Lower lobe of right lung (tissue), 2 donors: Measurements from ENCODE around the gene TEX52. TPM values are rescaled to one million over a fixed set of nuclear protein-coding genes. Genes with fewer than 3 reads are reported as not detected.
A peak's percentile ranks its signal among the peaks of the same experiment; 100 is the strongest.

ENCODE experiments used
- ATAC-seq, 2 donors: fragments of 200-7000 bp; cut with Tn5 transposase; one replicate each; pipeline ENCODE4 v1.9.1; 2020 to 2022; ENCODE audit warnings: mild to moderate bottlenecking in 2 of 2, moderate library complexity in 2 of 2
- DNase-seq: peaks from one replicate; pipeline ENCODE4 v3.0.0-alpha.2; 2020
- H3K27ac ChIP-seq: fragments of 200-600 bp; one replicate; pipeline ENCODE4 v1.8.0; 2022
- H3K27me3 ChIP-seq: fragments of 200-600 bp; one replicate; pipeline ENCODE4 v1.8.0; 2022; ENCODE audit warnings: low read depth
- H3K36me3 ChIP-seq: fragments of 200-600 bp; one replicate; pipeline ENCODE4 v1.8.0; 2022; ENCODE audit warnings: mild to moderate bottlenecking
- H3K4me1 ChIP-seq: fragments of 200-600 bp; one replicate; pipeline ENCODE4 v1.8.0; 2022
- H3K4me3 ChIP-seq: fragments of 200-600 bp; one replicate; pipeline ENCODE4 v1.8.0; 2022; ENCODE audit warnings: mild to moderate bottlenecking
- H3K9me3 ChIP-seq: fragments of 200-600 bp; one replicate; pipeline ENCODE4 v1.8.0; 2022
- CTCF ChIP-seq: fragments of 200-600 bp; IDR thresholded peaks from one replicate; pipeline ENCODE4 v1.8.0; 2022; ENCODE audit warnings: antibody characterized with exemption, mild to moderate bottlenecking
- intact Hi-C: fragments of 100-400 bp; cut with DNase I; formaldehyde crosslinking; loops from one replicate; pipeline ENCODE4 v1.11.0; 2022
- total RNA-seq: library from RNA; stranded (reverse); fragmentation: NEBNext Ultra II Directional; extraction: Animal tissue kit (Norgen Biotek cat#: 25700); gene quantifications from one replicate; pipeline ENCODE4 v1.2.1, GENCODE V29; 2021
- donor health status: DM: no; HTN: yes; CAD: no; lungs with severe emphysema.

Gene TEX52
- total RNA-seq, 1 donor from 2014 or later: not detected

GRCh38 chr12:2820432-2820831, 36.4 kb downstream of the TEX52 start:
- DNase-seq (no peak), ATAC-seq (no peak)
- Histone ChIP-seq H3K4me1 (no peaks in the 10 kb centered on the region), H3K4me3 (no peak overlapping the region), H3K27ac (no peak overlapping the region), H3K36me3 (peaks cover 90% of the 10 kb centered on the region), H3K9me3 (no peaks in the 10 kb centered on the region), H3K27me3 (no peaks in the 10 kb centered on the region)
- intact Hi-C loops: no loop called here
- TF ChIP-seq CTCF: no peak

- DNase-seq: no peak
- Histone ChIP-seq H3K27me3 (no peaks in the 10 kb centered on the region), H3K4me3 (no peak overlapping the region), H3K27ac (no peak overlapping the region), H3K9me3 (no peaks in the 10 kb centered on the region), H3K36me3 (peaks cover 86% of the 10 kb centered on the region), H3K4me1 (peaks cover 6% of the 10 kb centered on the region)
- TF ChIP-seq CTCF: no peak
- intact Hi-C loops: no loop called here
- ATAC-seq: peak in 1 of 2 donors; percentile 15
Measured at GRCh38 chr12:2819810-2820209, 37.0 kb downstream of the TEX52 start.

- DNase-seq (no peak), ATAC-seq (peak; percentile 49 to 54)
- Histone ChIP-seq H3K36me3 (peaks cover 24% of the 10 kb centered on the region), H3K9me3 (no peaks in the 10 kb centered on the region), H3K4me1 (peaks cover 28% of the 10 kb centered on the region), H3K27me3 (no peaks in the 10 kb centered on the region), H3K4me3 (peak overlapping the region; percentile 76), H3K27ac (peak overlapping the region; percentile 93)
- peak; percentile 46 for TF ChIP-seq CTCF
- intact Hi-C loops: no loop called here
Measured at GRCh38 chr12:2813214-2814185, 43.3 kb downstream of the TEX52 start.

- intact Hi-C loops: no loop called here
- TF ChIP-seq CTCF: no peak
- no peaks in the 10 kb centered on the region for H3K27me3 ChIP-seq
- H3K27ac ChIP-seq: peak within 1 kb of the TSS; percentile 93
- H3K9me3 ChIP-seq: no peaks in the 10 kb centered on the region
- peak; percentile 98 to 99 for ATAC-seq
- peak within 1 kb of the TSS; percentile 76 for H3K4me3 ChIP-seq
- H3K4me1 ChIP-seq: peaks cover 28% of the 10 kb centered on the region
- H3K36me3 ChIP-seq: peaks cover 14% of the 10 kb centered on the region
- peak; percentile 100 for DNase-seq
Measured at GRCh38 chr12:2812290-2813213, 44.3 kb downstream of the TEX52 start, which contains the start of gene ITFG2. TSS of gene ITFG2 (plus strand) at chr12:2812668. CDS start at chr12:2812761, 93 bp downstream.

- H3K27ac ChIP-seq: peak overlapping the region; percentile 93
- H3K27me3 ChIP-seq: no peaks in the 10 kb centered on the region
- no peak for DNase-seq
- ATAC-seq: no peak
- peaks cover 28% of the 10 kb centered on the region for H3K4me1 ChIP-seq
- no peak for TF ChIP-seq CTCF
- intact Hi-C loops: no loop called here
- H3K4me3 ChIP-seq: peak overlapping the region; percentile 76
- H3K9me3 ChIP-seq: no peaks in the 10 kb centered on the region
- peaks cover 9% of the 10 kb centered on the region for H3K36me3 ChIP-seq
Measured at GRCh38 chr12:2811801-2812200, 45.0 kb downstream of the TEX52 start.
